ENCODE results near the gene GDF7. TPM values are rescaled to one million over a fixed set of nuclear protein-coding genes. Genes with fewer than 3 reads are reported as not detected.

Gene GDF7
- total and polyA plus RNA-seq, 3 experiments from 2014 or later, result 0.10 TPM; not detected in 2

- Histone ChIP-seq H3K4me3 (ENCODE audit: low read length) (no peak overlapping the region), H3K36me3 (ENCODE audit: insufficient read depth, low read length) (peaks cover 3% of the 10 kb centered on the region), H3K27me3 (ENCODE audit: insufficient read depth, low read length, poor library complexity, severe bottlenecking) (no peaks in the 10 kb centered on the region), H3K27ac (ENCODE audit: low read depth, low read length) (no peak overlapping the region), H3K9me3 (ENCODE audit: low read length) (no peaks in the 10 kb centered on the region), H3K4me1 (ENCODE audit: insufficient read depth, low read length) (no peaks in the 10 kb centered on the region)
- no peak for DNase-seq
- no peaks in the 10 kb centered on the region for H3K9me3 Mint-ChIP-seq
- H3K27ac Mint-ChIP-seq, result peak overlapping the region in 1 of 8 donors; percentile 13
- H3K27me3 Mint-ChIP-seq, result no peaks in the 10 kb centered on the region
- CTCF ChIA-PET, result interaction anchor here (1.0 kb wide), 1 partner anchor 23 kb away, joined by 3 read pairs; no protein-coding TSS in a partner anchor
- H3K4me3 Mint-ChIP-seq, result no peak overlapping the region
- peaks cover 0 to 4% (median 0%) of the 10 kb centered on the region in 3 donors for H3K4me1 Mint-ChIP-seq
- POLR2A ChIA-PET, result no interaction called here
- peaks cover 26 to 82% (median 35%) of the 10 kb centered on the region in 3 donors for H3K36me3 Mint-ChIP-seq
Observed at GRCh38 chr2:20684581-20685063, 17.7 kb downstream of the GDF7 start.

- Mint-ChIP-seq H3K27ac (no peak overlapping the region), H3K36me3 (peaks cover 32 to 84% (median 46%) of the 10 kb centered on the region in 3 donors), H3K27me3 (no peaks in the 10 kb centered on the region), H3K4me3 (no peak overlapping the region), H3K9me3 (no peaks in the 10 kb centered on the region), H3K4me1 (peaks cover 0 to 3% (median 0%) of the 10 kb centered on the region in 3 donors)
- no peaks in the 10 kb centered on the region for H3K9me3 ChIP-seq (ENCODE audit: low read length)
- H3K27me3 ChIP-seq (ENCODE audit: insufficient read depth, low read length, poor library complexity, severe bottlenecking), result no peaks in the 10 kb centered on the region
- ChIA-PET CTCF (no interaction called here), POLR2A (no interaction called here)
- H3K36me3 ChIP-seq (ENCODE audit: insufficient read depth, low read length), result no peaks in the 10 kb centered on the region
- no peak overlapping the region for H3K4me3 ChIP-seq (ENCODE audit: low read length)
- H3K4me1 ChIP-seq (ENCODE audit: insufficient read depth, low read length), result no peaks in the 10 kb centered on the region
- no peak overlapping the region for H3K27ac ChIP-seq (ENCODE audit: low read depth, low read length)
- no peak for DNase-seq
Observed at GRCh38 chr2:20687260-20687832, 20.4 kb downstream of the GDF7 start.

- POLR2A ChIA-PET, result no interaction called here
Observed at GRCh38 chr2:20689428-20690264, 22.7 kb downstream of the GDF7 start.

GRCh38 chr2:20691076-20691734 is 24.3 kb downstream of the GDF7 start:
- no peaks in the 10 kb centered on the region for H3K36me3 ChIP-seq (ENCODE audit: insufficient read depth, low read length)
- H3K27ac ChIP-seq (ENCODE audit: low read depth, low read length), result no peak overlapping the region
- POLR2A ChIA-PET, result no interaction called here
- Mint-ChIP-seq H3K4me1 (no peaks in the 10 kb centered on the region), H3K9me3 (no peaks in the 10 kb centered on the region), H3K36me3 (peaks cover 27 to 70% (median 43%) of the 10 kb centered on the region in 3 donors), H3K4me3 (no peak overlapping the region), H3K27ac (no peak overlapping the region), H3K27me3 (no peaks in the 10 kb centered on the region)
- H3K4me3 ChIP-seq (ENCODE audit: low read length), result no peak overlapping the region
- H3K27me3 ChIP-seq (ENCODE audit: insufficient read depth, low read length, poor library complexity, severe bottlenecking), result no peaks in the 10 kb centered on the region
- no peak for DNase-seq
- H3K9me3 ChIP-seq (ENCODE audit: low read length), result no peaks in the 10 kb centered on the region
- CTCF ChIA-PET, result interaction anchor here (2.0 kb wide), 1 partner anchor 30 kb away, joined by 5 read pairs; no protein-coding TSS in a partner anchor
- no peaks in the 10 kb centered on the region for H3K4me1 ChIP-seq (ENCODE audit: insufficient read depth, low read length)

More at GRCh38 chr2:20689428-20690264, 22.7 kb downstream of the GDF7 start:
- H3K4me1 ChIP-seq (ENCODE audit: insufficient read depth, low read length), result no peaks in the 10 kb centered on the region
- Mint-ChIP-seq H3K4me3 (no peak overlapping the region), H3K36me3 (peaks cover 27 to 73% (median 45%) of the 10 kb centered on the region in 3 donors), H3K4me1 (no peaks in the 10 kb centered on the region), H3K27ac (no peak overlapping the region), H3K9me3 (no peaks in the 10 kb centered on the region), H3K27me3 (no peaks in the 10 kb centered on the region)
- no peak overlapping the region for H3K4me3 ChIP-seq (ENCODE audit: low read length)
- no peaks in the 10 kb centered on the region for H3K27me3 ChIP-seq (ENCODE audit: insufficient read depth, low read length, poor library complexity, severe bottlenecking)
- no peak overlapping the region for H3K27ac ChIP-seq (ENCODE audit: low read depth, low read length)
- H3K9me3 ChIP-seq (ENCODE audit: low read length), result no peaks in the 10 kb centered on the region
- DNase-seq, result no peak
- H3K36me3 ChIP-seq (ENCODE audit: insufficient read depth, low read length), result no peaks in the 10 kb centered on the region
- CTCF ChIA-PET, result interaction anchor here (0.9 to 1.0 kb wide), 2 partner anchors 38 to 274 kb away, joined by 3 read pairs; no protein-coding TSS in a partner anchor

- Histone ChIP-seq H3K4me3 (ENCODE audit: low read length) (no peak overlapping the region), H3K4me1 (ENCODE audit: insufficient read depth, low read length) (no peaks in the 10 kb centered on the region), H3K9me3 (ENCODE audit: low read length) (no peaks in the 10 kb centered on the region), H3K36me3 (ENCODE audit: insufficient read depth, low read length) (no peaks in the 10 kb centered on the region), H3K27ac (ENCODE audit: low read depth, low read length) (no peak overlapping the region), H3K27me3 (ENCODE audit: insufficient read depth, low read length, poor library complexity, severe bottlenecking) (no peaks in the 10 kb centered on the region)
- Mint-ChIP-seq H3K27me3 (no peaks in the 10 kb centered on the region), H3K4me3 (no peak overlapping the region), H3K9me3 (no peaks in the 10 kb centered on the region), H3K4me1 (no peaks in the 10 kb centered on the region), H3K27ac (no peak overlapping the region), H3K36me3 (peaks cover 19 to 66% (median 38%) of the 10 kb centered on the region in 3 donors)
- no peak for DNase-seq
- POLR2A ChIA-PET, result no interaction called here
- CTCF ChIA-PET, result interaction anchor here (0.8 to 2.0 kb wide), 3 partner anchors 8 to 30 kb away, joined by 3 to 5 read pairs (median 4); no protein-coding TSS in a partner anchor
Observed at GRCh38 chr2:20692081-20692480, 25.1 kb downstream of the GDF7 start.

- no peak overlapping the region for H3K4me3 Mint-ChIP-seq
- POLR2A ChIA-PET, result no interaction called here
Observed at GRCh38 chr2:20693317-20693716, 26.4 kb downstream of the GDF7 start.

GRCh38 chr2:20696366-20696765 is 29.4 kb downstream of the GDF7 start:
- no peaks in the 10 kb centered on the region for H3K4me1 ChIP-seq (ENCODE audit: insufficient read depth, low read length)
- H3K36me3 ChIP-seq (ENCODE audit: insufficient read depth, low read length), result no peaks in the 10 kb centered on the region
- H3K27me3 Mint-ChIP-seq, result no peaks in the 10 kb centered on the region
- H3K4me3 Mint-ChIP-seq, result no peak overlapping the region
- ChIA-PET CTCF (no interaction called here), POLR2A (no interaction called here)
- H3K4me3 ChIP-seq (ENCODE audit: low read length), result no peak overlapping the region
- H3K9me3 ChIP-seq (ENCODE audit: low read length), result no peaks in the 10 kb centered on the region
- no peak overlapping the region for H3K27ac ChIP-seq (ENCODE audit: low read depth, low read length)
- DNase-seq, result no peak
- H3K27me3 ChIP-seq (ENCODE audit: insufficient read depth, low read length, poor library complexity, severe bottlenecking), result no peaks in the 10 kb centered on the region
- H3K36me3 Mint-ChIP-seq, result peaks cover 0 to 62% (median 21%) of the 10 kb centered on the region in 3 donors
- H3K27ac Mint-ChIP-seq, result no peak overlapping the region
- no peaks in the 10 kb centered on the region for H3K4me1 Mint-ChIP-seq
- no peaks in the 10 kb centered on the region for H3K9me3 Mint-ChIP-seq

More at GRCh38 chr2:20693317-20693716, 26.4 kb downstream of the GDF7 start:
- no peaks in the 10 kb centered on the region for H3K9me3 Mint-ChIP-seq
- DNase-seq, result no peak
- no peaks in the 10 kb centered on the region for H3K27me3 Mint-ChIP-seq
- no peaks in the 10 kb centered on the region for H3K4me1 Mint-ChIP-seq
- Histone ChIP-seq H3K4me1 (ENCODE audit: insufficient read depth, low read length) (no peaks in the 10 kb centered on the region), H3K27me3 (ENCODE audit: insufficient read depth, low read length, poor library complexity, severe bottlenecking) (no peaks in the 10 kb centered on the region), H3K9me3 (ENCODE audit: low read length) (no peaks in the 10 kb centered on the region), H3K4me3 (ENCODE audit: low read length) (no peak overlapping the region), H3K27ac (ENCODE audit: low read depth, low read length) (no peak overlapping the region), H3K36me3 (ENCODE audit: insufficient read depth, low read length) (no peaks in the 10 kb centered on the region)
- H3K36me3 Mint-ChIP-seq, result peaks cover 17 to 63% (median 36%) of the 10 kb centered on the region in 3 donors
- CTCF ChIA-PET, result no interaction called here
- H3K27ac Mint-ChIP-seq, result no peak overlapping the region
